ENCODE measurements around the gene CCNC. TPM values are rescaled to one million over a fixed set of nuclear protein-coding genes. Genes with fewer than 3 reads are reported as not detected.

CCNC gene
- polyA plus RNA-seq, 3 donors = 25.2 to 41.7 (median 32.6) TPM

Other genes with a start within 250 kb of the CCNC start
- gene FAXC, start 219.0 kb downstream of the CCNC start, polyA plus RNA-seq = 1 to 10 TPM in 1 of 3 donors, under 1 TPM in 1, not detected in 1; 0.09 to 1.1 TPM
- gene COQ3, start 174.5 kb downstream of the CCNC start, polyA plus RNA-seq = 10 to 100 TPM in 2 of 3 donors, 1 to 10 TPM in 1; 4.8 to 12.5 (median 11.4) TPM
- 10 to 100 TPM; 22.3 to 36.6 (median 25.2) TPM for gene PNISR, start 143.4 kb downstream of the CCNC start, polyA plus RNA-seq
- 1 to 10 TPM; 1.8 to 3.7 (median 3.3) TPM for gene USP45, start 53.2 kb downstream of the CCNC start, polyA plus RNA-seq
- under 1 TPM in 1 of 3 donors, not detected in 2; 0.02 TPM for gene PRDM13, start 38.2 kb upstream of the CCNC start, polyA plus RNA-seq